Glutamatergic neuron (in vitro differentiated cells): ENCODE data around the gene HSD17B8. TPM values are rescaled to one million over a fixed set of nuclear protein-coding genes. Genes with fewer than 3 reads are reported as not detected.

Source experiments
- DNase-seq: peaks from one replicate; pipeline ENCODE4 v3.0.0; 2022
- H3K27ac Mint-ChIP-seq: one replicate; pipeline ENCODE4 v1.8.0; 2020; ENCODE audit warnings: mild to moderate bottlenecking, mixed read lengths, inconsistent platforms; ENCODE audit not compliant: unreplicated experiment
- H3K27me3 Mint-ChIP-seq: one replicate; pipeline ENCODE4 v1.8.0; 2020; ENCODE audit warnings: mild to moderate bottlenecking, moderate library complexity, mixed read lengths, inconsistent platforms; ENCODE audit not compliant: unreplicated experiment
- H3K36me3 Mint-ChIP-seq: one replicate; pipeline ENCODE4 v1.8.0; 2020; ENCODE audit warnings: mild to moderate bottlenecking, mixed read lengths, inconsistent platforms; ENCODE audit not compliant: unreplicated experiment
- H3K4me1 Mint-ChIP-seq: one replicate; pipeline ENCODE4 v1.8.0; 2020; ENCODE audit warnings: mild to moderate bottlenecking, low read depth, mixed read lengths, inconsistent platforms; ENCODE audit not compliant: unreplicated experiment
- H3K4me3 Mint-ChIP-seq: one replicate; pipeline ENCODE4 v1.8.0; 2020; ENCODE audit warnings: mild to moderate bottlenecking, mixed read lengths, inconsistent platforms; ENCODE audit not compliant: unreplicated experiment
- H3K9me3 Mint-ChIP-seq: one replicate; pipeline ENCODE4 v1.8.0; 2020; ENCODE audit warnings: mild to moderate bottlenecking, moderate library complexity, mixed read lengths, inconsistent platforms; ENCODE audit not compliant: unreplicated experiment
- total RNA-seq: library from RNA; stranded (reverse); fragmentation: NEBNext Ultra II Directional; extraction: Animal tissue kit (Norgen Biotek cat#: 25700); gene quantifications from one replicate; pipeline ENCODE4 v1.2.1, GENCODE V29; 2021; ENCODE audit not compliant: unreplicated experiment
- TF ChIP-seq, protein P1 (sequence below): fragments of 200-600 bp; sonication (generic); IDR thresholded peaks from one replicate; pipeline ENCODE4 v1.5.0; 2021; ENCODE audit not compliant: partially characterized antibody, unreplicated experiment

HSD17B8 gene
- total RNA-seq, 1 donor from 2014 or later, result 4.6 TPM

- no peak for DNase-seq
- H3K4me3 Mint-ChIP-seq, result no peak overlapping the region
- H3K9me3 Mint-ChIP-seq, result no peaks in the 10 kb centered on the region
- TF ChIP-seq, protein P1, sequence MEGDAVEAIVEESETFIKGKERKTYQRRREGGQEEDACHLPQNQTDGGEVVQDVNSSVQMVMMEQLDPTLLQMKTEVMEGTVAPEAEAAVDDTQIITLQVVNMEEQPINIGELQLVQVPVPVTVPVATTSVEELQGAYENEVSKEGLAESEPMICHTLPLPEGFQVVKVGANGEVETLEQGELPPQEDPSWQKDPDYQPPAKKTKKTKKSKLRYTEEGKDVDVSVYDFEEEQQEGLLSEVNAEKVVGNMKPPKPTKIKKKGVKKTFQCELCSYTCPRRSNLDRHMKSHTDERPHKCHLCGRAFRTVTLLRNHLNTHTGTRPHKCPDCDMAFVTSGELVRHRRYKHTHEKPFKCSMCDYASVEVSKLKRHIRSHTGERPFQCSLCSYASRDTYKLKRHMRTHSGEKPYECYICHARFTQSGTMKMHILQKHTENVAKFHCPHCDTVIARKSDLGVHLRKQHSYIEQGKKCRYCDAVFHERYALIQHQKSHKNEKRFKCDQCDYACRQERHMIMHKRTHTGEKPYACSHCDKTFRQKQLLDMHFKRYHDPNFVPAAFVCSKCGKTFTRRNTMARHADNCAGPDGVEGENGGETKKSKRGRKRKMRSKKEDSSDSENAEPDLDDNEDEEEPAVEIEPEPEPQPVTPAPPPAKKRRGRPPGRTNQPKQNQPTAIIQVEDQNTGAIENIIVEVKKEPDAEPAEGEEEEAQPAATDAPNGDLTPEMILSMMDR, result no peak
- H3K27me3 Mint-ChIP-seq, result peaks cover 10% of the 10 kb centered on the region
- H3K36me3 Mint-ChIP-seq, result no peaks in the 10 kb centered on the region
- no peak overlapping the region for H3K27ac Mint-ChIP-seq
- no peaks in the 10 kb centered on the region for H3K4me1 Mint-ChIP-seq
Measured at GRCh38 chr6:33168639-33169038, 35.8 kb upstream of the HSD17B8 start.

GRCh38 chr6:33169291-33170175 lies 34.9 kb upstream of the HSD17B8 start:
- Mint-ChIP-seq H3K27me3 (peaks cover 6% of the 10 kb centered on the region), H3K36me3 (no peaks in the 10 kb centered on the region), H3K4me3 (no peak overlapping the region), H3K4me1 (no peaks in the 10 kb centered on the region), H3K27ac (no peak overlapping the region), H3K9me3 (no peaks in the 10 kb centered on the region)
- no peak for DNase-seq
- TF ChIP-seq, protein P1, result no peak

DNA sequence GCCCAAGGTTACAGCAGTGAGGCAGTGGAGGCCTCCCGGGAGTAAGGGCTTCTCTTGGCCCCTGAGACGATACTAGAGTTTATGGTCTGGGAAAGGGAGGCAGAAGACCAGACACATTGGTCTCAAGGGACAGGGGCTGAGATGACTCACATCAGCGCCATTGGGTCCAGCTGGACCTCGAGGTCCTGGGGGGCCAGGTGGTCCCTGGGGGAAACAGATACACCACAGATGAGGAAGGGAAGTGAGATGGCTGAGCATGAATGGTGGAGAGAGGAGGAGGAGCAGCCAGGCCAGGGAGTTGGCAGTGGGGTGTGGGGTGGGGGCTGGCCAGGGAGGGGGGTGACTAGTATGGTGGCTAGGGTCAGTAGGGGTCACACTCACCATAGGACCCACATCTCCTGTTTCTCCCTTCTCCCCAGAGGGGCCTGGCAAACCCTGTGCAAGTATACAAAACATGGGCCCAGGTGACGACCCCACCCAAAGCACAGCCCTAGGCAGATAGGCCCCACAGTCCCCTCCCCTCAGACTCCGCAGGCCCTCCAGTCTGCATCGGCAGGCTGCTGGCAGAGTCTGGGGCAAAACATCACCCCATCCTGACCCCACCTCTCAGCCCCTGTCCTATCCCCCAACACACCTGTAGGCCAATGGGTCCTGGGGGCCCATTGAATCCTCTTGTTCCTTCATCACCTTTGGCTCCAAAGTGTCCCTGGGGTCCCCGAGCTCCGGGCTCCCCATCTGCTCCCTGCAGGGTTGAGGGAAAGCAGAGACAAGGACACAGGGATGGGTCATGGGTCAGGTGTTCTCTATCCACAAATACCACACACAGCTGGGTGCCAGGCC lies 34.1 kb upstream of the HSD17B8 start:
- H3K4me3 Mint-ChIP-seq, result no peak overlapping the region
- TF ChIP-seq, protein P1, result no peak
- H3K36me3 Mint-ChIP-seq, result no peaks in the 10 kb centered on the region
- H3K9me3 Mint-ChIP-seq, result peaks cover 2% of the 10 kb centered on the region
- no peak for DNase-seq
- H3K27ac Mint-ChIP-seq, result no peak overlapping the region
- H3K4me1 Mint-ChIP-seq, result no peaks in the 10 kb centered on the region
- peaks cover 6% of the 10 kb centered on the region for H3K27me3 Mint-ChIP-seq

DNA sequence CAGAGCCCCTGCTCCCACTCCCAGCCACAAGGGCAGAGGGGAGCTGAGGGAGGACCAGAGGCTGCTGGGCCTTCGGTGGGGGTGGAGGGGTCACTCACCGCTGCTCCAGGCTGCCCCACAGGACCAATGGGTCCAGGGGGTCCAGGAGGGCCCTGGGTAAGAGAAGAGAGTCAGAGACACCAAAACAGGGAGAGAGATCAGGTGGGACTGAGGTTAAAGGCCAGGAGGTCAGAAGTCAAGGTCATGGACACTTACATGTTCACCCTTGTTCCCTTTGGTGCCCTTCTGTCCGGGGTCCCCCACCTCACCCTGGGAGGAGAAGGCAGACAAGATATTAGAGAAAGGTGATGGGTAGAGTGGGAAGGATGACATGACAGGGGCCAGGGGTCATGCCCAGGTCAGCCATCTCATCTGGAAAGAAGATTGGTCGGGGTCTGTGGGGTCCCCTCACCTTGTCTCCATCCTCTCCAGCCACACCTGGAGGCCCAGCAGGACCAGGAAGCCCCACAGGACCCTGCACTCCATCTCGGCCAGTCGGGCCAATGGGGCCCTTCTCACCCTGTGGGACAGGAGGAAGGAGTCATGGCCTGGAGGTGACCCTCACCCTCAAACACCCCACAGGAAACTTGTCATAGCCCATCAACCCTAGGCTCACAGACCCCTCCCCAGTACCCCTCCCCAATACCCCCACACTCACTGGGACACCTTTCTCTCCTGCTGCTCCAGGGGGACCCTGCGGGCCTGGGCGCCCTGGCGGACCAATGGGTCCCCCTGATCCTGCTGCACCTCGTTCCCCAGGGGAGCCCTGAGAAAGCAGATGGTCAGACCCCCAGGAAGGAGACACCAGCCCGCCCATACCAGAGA lies 33.2 kb upstream of the HSD17B8 start:
- peaks cover 3% of the 10 kb centered on the region for H3K27me3 Mint-ChIP-seq
- H3K4me3 Mint-ChIP-seq, result no peak overlapping the region
- DNase-seq, result no peak
- H3K27ac Mint-ChIP-seq, result no peak overlapping the region
- TF ChIP-seq, protein P1, result no peak
- H3K9me3 Mint-ChIP-seq, result peaks cover 2% of the 10 kb centered on the region
- no peaks in the 10 kb centered on the region for H3K4me1 Mint-ChIP-seq
- no peaks in the 10 kb centered on the region for H3K36me3 Mint-ChIP-seq
